GM21717 (cell line): ENCODE data around the gene CDH1.
"Not testable (repeated sequence)": the region's sequence is repeated elsewhere in the genome, so short reads cannot be mapped to it uniquely, and the experiment has no call there.

Experiments used
- ATAC-seq: cut with Tn5 transposase; IDR thresholded peaks from one replicate; pipeline ENCODE4 v1.9.1; 2021; ENCODE audit warnings: mild to moderate bottlenecking, moderate library complexity; ENCODE audit not compliant: unreplicated experiment

Gene CDH1

DNA sequence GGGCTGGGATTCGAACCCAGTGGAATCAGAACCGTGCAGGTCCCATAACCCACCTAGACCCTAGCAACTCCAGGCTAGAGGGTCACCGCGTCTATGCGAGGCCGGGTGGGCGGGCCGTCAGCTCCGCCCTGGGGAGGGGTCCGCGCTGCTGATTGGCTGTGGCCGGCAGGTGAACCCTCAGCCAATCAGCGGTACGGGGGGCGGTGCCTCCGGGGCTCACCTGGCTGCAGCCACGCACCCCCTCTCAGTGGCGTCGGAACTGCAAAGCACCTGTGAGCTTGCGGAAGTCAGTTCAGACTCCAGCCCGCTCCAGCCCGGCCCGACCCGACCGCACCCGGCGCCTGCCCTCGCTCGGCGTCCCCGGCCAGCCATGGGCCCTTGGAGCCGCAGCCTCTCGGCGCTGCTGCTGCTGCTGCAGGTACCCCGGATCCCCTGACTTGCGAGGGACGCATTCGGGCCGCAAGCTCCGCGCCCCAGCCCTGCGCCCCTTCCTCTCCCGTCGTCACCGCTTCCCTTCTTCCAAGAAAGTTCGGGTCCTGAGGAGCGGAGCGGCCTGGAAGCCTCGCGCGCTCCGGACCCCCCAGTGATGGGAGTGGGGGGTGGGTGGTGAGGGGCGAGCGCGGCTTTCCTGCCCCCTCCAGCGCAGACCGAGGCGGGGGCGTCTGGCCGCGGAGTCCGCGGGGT lies at the start of gene CDH1:
Gene CDH1, plus strand, starts transcription at position 247 of the 684 bp plus-strand sequence. Its CDS starts 124 bp downstream, at position 371.
- ATAC-seq = no peak

DNA sequence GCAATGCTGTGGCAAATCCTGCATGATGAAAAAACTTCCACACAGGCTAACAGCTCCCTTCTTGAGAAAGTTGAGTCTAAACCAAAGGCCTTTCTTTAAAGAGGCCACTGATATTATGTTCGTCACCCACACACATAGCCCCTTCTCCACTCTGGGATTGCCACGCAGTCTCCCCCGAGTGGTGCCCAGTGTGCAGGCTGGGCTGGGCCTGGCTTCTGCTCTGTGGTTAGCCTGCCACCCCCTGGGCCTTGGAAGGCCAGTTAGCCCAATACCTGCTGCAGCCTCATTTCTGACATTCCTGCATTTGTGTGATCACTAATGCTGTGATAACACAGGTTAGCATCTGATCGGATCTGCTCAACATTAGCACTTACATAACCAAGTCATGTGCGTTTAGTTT lies 47.2 kb upstream of the CDH1 start:
- ATAC-seq = no peak

DNA sequence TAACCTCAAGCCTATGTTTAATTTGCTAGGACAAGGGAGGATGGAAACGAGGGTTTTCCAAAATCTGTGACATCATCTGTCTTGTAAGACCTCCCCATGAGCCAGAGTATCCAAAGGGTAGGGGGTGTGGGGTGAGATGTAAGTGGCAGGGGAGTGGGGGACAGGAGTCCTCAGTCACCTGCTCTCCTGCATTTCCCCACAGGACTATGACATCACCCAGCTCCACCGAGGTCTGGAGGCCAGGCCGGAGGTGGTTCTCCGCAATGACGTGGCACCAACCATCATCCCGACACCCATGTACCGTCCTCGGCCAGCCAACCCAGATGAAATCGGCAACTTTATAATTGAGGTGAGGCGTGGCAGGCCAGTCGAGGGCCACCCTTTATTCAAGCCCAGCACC lies 41.5 kb upstream of the CDH1 start:
- ATAC-seq = no peak

DNA sequence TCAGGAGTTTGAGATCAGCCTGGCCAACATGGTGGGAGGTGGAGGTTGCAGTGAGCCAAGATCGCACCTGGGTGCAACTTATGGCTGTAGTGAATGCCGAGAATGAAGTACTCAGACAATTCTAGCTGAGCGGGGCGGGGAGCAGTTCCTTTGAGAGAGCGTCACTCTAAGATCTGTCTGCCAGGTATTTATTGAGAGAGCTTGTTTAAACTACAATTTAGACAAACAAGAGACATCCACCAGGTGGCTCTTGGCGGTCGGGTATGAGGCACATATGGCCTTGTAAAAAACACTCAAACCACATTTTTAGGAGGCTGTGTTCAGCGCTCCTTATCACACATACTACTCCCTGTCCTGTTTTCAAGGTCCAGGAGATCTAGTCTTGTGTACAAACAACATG lies 40.6 kb upstream of the CDH1 start:
- ATAC-seq = no peak

DNA sequence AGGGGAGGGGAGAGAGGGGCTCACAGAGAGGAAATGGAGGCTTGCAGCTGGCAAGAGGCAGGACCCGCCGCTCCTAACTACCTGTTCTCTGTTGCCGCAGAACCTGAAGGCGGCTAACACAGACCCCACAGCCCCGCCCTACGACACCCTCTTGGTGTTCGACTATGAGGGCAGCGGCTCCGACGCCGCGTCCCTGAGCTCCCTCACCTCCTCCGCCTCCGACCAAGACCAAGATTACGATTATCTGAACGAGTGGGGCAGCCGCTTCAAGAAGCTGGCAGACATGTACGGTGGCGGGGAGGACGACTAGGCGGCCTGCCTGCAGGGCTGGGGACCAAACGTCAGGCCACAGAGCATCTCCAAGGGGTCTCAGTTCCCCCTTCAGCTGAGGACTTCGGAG lies 39.0 kb upstream of the CDH1 start:
- ATAC-seq = no peak

DNA sequence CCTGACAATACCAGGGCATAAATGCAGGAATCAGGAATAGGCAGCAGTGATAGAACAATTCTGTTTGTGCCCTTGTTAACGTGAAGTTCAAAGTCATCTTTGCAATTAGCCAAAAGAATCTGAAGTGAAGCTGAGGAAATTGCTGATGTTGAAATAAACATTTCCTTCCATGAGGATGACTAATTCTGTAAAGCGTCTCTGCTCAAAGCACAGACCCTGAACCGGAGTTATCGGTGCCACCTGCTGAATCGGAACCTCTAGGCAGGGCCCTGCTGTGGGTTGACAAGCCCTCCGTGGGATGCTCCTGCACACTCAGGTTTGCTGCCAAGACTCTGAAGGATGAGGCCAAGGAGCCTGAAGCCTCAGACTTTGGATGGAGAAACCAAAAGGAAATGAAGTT lies 37.0 kb upstream of the CDH1 start:
- ATAC-seq = no peak

DNA sequence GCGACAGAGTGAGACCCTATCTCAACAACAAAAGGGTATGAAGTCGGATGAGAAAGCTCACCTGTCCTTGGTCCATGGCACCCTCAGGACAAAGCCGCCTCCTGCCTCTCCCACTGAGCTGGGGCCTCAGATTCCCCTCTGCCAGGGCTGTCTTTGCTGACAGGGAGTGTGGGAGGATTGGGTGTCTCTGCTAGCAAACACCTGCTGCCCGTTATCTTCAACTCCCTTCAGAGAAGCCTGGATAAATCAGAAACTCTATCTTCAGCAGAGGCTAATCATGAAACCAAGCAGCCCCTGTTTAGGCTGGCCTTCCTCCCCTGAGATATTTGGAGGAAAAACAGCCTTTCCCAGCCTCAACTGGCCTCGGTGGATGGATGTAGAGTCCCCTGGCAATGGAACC lies 36.3 kb upstream of the CDH1 start:
- no peak for ATAC-seq

DNA sequence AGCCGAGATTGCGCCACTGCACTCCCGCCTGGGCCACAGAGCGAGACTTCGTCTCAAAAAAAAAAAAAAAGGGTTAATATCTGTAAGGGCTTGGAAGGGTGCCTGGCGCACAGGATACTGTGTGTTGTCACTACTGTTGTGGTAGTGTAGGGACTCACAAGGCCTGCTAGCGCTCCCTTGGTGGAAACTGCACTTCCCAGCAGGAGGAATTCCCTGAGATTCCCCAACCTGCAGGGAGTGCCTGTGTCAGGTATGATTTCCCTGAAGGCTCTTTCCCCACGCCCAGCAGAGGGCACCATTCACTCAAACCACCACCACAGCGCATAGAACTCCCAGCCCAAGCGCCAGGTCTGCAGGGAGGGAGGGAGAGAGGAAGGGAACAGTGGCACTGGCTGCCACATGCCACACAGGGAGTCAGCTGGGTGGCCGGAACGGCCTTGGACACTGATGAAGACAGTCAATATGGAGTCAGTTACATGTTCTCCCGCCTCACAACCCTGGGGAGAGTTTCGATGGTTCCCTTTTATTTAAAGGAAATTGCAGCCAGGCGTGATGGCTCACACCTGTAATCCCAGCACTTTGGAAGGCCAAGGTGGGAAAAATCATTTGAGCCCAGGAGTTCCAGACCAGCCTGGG lies 32.7 kb upstream of the CDH1 start:
- ATAC-seq = no peak

DNA sequence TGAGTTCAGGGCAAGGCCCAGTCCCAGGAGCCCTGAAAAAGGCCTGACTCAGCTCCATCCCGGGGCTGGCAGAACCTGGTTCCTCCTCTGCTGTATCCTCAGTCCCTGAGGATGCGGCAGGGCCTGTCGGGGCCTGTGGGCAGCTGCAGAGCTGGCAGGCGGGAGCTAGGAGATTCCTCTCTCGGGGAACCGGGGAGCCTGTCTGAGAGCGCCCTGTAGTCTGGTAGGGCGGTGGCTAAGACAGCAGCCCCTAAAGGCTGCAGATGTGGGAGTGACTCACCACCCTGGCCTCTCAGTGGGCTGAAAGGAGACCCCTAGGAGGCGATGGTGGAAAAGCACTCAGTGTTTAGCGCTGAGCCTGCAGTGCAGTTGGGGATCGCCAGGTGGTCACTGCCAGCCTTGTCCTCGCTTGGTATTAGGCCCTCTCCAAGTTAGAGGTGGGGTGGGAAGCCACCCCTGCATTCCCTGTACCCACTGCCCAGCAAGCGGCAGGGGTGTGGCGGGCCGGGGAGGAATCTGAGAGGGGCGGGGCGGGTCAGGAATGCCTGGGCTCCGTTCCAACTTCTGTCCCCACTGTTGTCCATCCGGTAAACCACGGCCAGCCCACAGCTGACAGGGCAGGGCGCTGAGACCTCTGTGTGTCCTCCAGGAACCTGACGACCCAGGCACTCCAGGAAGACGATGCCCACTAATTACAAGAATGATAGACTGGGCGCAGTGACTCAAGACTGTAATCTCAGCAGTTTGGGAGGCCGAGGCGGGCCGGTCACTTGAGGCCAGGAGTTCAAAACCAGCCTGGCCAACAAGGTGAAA lies 29.5 kb upstream of the CDH1 start:
- ATAC-seq = no peak

DNA sequence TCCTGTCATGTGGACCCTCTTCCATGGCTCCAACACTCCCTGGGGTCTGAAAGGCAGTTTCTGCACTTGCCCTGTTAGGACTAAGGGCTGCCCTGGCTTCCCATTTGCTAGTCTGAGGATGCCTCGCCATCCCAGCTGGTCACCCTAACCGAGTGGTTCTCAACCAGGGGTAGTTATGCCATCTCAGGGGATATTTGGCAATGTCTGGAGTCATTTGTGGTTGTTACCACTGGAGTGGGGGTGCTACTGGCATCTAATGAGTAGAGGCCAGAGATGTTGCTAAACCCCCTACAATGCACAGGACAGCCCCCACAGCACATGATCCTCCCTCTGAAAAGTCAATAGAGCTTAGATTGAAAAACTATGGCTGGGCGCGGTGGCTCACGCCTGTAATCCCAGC lies 26.9 kb upstream of the CDH1 start:
- no peak for ATAC-seq

DNA sequence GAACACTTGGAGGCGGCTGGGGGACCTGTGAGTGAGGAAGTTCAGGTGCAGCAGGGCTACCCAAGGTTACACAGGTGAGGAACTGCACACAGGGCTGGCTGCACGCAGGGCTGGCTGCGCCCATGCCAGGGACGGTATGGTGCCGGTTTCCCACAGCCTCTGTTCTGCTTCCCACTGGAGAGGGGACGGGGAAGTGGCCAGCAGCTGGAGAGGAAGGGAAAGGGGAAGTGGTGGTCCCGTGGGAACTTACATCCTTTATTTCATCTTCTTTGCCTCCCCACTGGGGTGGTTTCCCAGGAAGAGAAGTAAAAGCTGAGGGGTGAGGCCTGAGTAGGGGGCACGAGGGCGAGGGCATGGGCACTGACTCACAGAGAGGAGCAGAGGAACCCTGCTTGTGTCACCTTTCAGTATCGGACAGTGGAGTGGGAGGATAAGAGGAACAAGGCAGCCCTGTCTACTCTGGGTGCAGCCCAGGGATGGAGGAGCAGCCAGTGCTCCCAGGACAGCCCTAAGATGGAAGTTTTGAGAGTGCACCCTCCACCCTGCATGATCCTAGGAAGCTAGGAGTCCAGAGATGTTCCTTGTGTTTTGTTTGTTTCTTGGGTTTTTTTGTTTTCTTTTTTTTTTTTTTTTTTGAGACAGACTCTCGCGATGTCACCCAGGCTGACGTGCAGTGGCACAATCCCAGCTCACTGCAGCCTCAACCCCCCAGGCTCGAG lies 25.5 kb upstream of the CDH1 start:
- ATAC-seq = no peak

DNA sequence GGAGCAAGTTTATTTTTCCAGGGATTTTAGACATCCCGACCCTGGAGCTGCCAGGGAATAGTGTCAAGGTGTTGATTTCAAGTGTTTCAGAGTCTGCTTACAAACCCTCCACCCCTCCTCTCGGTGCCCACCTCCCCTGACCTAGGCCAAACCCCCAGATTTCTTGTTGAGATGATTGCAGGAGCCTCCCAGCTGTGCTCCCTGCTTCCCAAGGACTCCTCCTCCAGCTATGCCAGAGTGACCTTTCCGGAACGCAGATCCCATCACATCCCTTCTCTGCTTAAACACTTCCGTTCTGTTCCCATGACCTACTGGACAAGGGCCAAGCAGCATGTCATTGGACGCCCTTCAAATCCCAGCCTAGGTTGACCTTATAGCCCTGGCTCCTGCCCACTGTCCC lies 23.7 kb upstream of the CDH1 start:
- ATAC-seq = no peak

DNA sequence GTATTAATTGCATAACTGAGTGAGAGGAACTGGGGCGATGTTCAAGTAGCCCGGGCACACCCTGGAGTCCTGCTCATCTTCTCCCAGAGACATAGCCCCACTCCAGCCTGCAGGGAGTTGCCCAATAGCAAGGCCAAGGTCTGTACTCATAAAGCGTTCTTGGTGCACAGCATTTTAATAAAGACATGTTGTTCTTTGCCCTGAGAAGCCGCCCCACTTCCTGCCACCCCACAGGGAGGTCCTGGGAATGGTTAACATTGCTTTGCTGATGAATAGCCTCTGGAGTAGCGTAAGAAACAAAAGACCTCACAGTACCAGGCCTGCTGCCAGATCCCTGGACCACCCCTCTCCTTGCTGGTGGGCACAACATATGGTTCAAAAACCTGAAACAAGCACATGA lies 21.6 kb upstream of the CDH1 start:
- no peak for ATAC-seq

DNA sequence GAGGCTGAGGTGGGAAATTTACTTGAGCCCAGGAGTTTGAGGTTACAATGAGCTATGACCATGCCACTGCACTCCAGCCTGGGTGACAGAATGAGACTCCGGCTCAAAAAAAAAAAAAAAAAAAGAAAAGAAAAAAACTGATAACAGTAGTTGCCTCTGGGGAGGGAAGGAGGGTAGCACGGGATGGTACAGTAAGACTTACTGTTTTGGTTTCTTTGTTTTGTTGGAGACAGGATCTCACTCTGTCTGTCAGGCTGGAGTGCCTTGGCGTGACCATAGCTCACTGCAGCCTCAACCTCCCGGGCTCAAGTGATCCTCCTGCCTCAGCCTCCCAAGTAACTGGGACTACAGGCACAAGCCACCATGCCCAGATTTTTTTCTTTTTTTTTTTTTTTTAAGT lies 20.6 kb upstream of the CDH1 start:
- not testable (repeated sequence) for ATAC-seq

DNA sequence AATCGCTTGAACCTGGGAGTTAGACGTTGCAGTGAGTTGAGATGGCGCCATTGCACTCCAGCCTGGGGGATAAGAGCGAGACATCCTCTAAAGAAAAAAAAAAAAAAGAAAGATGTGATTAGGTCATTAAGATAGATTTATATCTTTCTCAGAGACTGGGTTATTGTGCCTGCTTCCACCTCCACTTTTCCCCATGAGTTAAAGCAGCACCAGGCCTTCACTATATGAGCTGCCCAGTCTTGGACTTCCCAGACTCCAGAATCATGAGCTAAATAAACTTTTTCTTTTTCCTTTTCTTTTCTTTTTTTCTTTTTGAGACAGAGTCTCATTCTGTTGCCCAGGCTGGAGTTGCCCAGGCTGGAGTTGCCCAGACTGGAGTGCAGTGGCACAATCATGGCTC lies 19.4 kb upstream of the CDH1 start:
- ATAC-seq = no peak

DNA sequence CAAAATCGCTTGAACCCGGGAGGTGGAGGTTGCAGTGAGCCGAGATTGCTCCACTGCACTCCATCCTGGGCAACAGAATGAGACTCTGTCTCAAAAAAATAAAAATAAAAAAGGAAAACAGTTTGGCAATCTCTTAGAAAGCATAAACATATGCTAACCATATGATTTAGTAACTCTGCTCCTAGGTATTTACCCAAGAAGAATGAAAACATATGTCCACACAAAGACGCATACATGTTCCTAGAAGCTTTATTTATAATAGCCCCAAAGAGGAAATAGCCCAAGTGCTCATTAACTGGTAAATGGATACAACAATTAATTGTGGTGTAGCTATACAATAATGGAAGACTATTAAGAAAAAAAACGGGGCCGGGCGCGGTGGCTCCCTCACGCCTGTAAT lies 18.5 kb upstream of the CDH1 start:
- no peak for ATAC-seq

DNA sequence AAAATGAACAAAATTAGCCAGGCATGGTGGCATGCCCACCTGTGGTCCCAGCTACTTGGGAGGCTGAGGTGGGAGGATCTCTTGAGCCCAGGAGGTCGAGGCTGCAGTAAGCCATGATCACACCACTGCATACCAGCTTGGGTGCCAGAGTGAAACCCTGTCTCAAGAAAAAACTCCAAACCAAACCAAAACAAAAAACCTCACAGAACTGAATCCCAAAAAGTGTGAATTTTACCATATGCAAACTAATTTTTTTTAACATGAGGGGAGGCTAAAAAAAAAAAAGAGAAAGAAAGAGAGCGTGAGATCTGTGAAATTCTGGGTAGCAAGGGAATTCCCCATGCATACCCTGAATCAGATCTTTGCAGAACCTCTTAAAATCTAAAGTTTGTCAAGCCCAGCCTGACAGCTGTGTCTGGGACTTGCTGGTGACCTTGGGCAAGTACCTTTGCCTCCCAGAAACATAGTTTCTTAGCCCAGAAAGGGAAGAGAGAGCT lies 17.1 kb upstream of the CDH1 start:
- peak; percentile 84 for ATAC-seq

DNA sequence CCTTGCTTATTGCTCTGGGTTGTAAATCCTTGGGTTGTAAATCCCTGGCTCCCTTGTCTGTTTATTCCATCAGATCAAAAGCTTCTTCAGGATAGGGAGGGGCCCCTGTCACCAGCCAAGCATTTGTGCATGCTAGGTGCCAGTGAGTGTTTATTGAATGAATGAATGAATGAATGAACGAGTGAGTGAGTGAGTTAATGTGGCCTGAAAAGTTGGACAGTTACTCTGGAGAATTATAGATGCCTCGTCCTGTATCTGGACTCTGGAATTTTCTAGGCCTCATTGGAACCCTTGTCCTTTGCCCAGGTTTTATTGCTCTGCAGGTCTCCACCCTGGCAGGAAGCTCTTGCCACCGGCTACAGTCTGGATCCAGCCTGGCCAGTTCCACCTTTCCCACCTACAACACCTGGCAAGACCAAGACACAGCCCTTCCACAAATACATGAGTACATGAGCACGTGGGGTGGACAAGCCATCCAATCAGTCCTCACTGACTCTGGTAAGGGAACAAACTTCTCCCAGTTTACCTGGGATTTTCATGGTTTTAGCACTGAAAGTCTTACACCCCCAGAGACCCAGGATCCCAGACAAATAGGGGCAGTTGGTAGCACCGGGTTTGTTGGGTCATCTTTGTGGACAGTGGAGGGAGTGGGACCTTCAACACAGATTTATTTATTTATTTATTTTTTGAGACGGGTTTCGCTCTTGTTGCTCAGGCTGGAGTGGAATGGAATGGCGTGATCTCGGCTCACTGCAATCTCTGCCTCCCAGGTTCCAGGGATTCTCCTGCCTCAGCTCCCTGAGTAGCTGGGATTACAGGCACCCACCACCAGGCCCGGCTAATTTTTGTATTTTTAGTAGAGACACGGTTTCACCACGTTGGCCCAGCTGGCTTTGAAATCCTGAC lies 14.7 kb upstream of the CDH1 start:
- no peak for ATAC-seq

DNA sequence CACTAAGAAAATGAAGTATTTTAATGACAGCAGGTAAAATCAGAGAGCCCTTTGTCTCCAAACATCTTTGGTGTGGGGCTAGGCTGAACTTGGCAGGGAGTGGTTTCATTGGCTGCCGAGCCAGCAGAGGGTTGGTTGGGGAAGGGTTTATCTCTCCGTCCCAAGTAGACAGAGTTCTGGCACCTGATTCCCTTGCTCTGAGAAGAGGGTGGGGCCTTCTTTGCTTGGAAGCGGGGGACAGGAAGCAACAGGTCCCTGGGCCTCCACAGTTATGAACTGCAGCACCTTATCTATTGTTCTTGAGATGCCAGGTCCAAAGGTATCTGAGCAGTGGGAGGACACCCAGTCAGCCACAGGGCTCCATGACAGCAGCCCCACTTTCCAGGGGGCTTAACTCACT lies 12.3 kb upstream of the CDH1 start:
- no peak for ATAC-seq

DNA sequence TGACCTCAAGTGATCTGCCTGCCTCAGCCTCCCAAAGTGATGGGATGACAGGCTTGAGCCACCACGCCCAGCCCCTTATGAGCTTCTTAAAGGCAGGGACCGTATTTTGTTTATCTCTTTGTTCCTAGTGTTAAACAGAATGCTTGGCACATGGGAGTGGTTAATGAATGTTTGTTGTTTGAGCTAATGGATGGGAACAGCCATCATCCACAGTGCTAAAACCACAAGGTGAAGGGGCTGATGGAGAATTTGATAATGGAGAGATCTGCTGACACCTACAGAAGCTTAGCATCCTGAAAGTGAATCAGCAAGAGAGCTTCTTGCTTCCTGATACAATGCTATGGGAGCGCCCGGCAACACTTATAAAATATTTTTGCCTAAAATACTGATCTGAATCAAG lies 8.6 kb upstream of the CDH1 start:
- ATAC-seq = no peak
